Measurements from ENCODE around the gene LY86. TPM values are rescaled to one million over a fixed set of nuclear protein-coding genes. Genes with fewer than 3 reads are reported as not detected.

Gene LY86
- total RNA-seq, 1 donor from 2014 or later: not detected

GRCh38 chr6:6623553-6623952 lies 35.0 kb downstream of the LY86 start:
- DNase-seq (ENCODE audit: low read depth): no peak
- TF ChIP-seq, protein P1, sequence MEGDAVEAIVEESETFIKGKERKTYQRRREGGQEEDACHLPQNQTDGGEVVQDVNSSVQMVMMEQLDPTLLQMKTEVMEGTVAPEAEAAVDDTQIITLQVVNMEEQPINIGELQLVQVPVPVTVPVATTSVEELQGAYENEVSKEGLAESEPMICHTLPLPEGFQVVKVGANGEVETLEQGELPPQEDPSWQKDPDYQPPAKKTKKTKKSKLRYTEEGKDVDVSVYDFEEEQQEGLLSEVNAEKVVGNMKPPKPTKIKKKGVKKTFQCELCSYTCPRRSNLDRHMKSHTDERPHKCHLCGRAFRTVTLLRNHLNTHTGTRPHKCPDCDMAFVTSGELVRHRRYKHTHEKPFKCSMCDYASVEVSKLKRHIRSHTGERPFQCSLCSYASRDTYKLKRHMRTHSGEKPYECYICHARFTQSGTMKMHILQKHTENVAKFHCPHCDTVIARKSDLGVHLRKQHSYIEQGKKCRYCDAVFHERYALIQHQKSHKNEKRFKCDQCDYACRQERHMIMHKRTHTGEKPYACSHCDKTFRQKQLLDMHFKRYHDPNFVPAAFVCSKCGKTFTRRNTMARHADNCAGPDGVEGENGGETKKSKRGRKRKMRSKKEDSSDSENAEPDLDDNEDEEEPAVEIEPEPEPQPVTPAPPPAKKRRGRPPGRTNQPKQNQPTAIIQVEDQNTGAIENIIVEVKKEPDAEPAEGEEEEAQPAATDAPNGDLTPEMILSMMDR (IDR thresholded peaks at IDR 0.05; ENCODE audit: insufficient read depth, low read length, severe bottlenecking): no peak
- FAIRE-seq: peak; percentile 13
- Histone ChIP-seq H3K36me3 (ENCODE audit: control insufficient read depth, insufficient read depth, low read length) (no peaks in the 10 kb centered on the region), H3K27me3 (ENCODE audit: control insufficient read depth, insufficient read depth, low read length) (peaks cover 2% of the 10 kb centered on the region), H3K4me3 (ENCODE audit: low read depth, low read length) (no peak overlapping the region)

- no peaks in the 10 kb centered on the region for H3K36me3 ChIP-seq (ENCODE audit: control insufficient read depth, insufficient read depth, low read length)
- no peak for FAIRE-seq
- no peak for DNase-seq (ENCODE audit: low read depth)
- TF ChIP-seq, protein P1 (IDR thresholded peaks at IDR 0.05; ENCODE audit: insufficient read depth, low read length, severe bottlenecking): no peak
- peaks cover 3% of the 10 kb centered on the region for H3K27me3 ChIP-seq (ENCODE audit: control insufficient read depth, insufficient read depth, low read length)
- no peak overlapping the region for H3K4me3 ChIP-seq (ENCODE audit: low read depth, low read length)
Observed at GRCh38 chr6:6624269-6624990, 35.9 kb downstream of the LY86 start.

DNA sequence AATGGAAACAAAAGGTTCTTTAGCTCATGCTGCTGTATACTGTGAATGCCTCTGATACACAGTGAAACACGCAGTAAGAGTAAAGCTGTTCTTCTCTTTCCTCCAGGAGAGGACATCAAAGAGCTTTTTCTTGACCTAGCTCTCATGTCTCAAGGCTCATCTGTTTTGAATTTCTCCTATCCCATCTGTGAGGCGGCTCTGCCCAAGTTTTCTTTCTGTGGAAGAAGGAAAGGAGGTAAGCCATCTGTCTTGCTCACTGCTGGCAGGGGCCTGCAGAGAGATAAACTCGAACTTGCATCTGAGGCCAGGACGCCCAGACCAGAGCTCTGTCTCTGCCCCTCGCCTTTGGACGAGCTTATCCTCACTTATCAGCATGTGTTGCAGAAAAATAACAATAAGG lies 37.7 kb downstream of the LY86 start:
- peaks cover 6% of the 10 kb centered on the region for H3K27me3 ChIP-seq (ENCODE audit: control insufficient read depth, insufficient read depth, low read length)
- DNase-seq (ENCODE audit: low read depth) (no peak), FAIRE-seq (no peak)
- TF ChIP-seq, protein P1 (IDR thresholded peaks at IDR 0.05; ENCODE audit: insufficient read depth, low read length, severe bottlenecking): no peak
- H3K36me3 ChIP-seq (ENCODE audit: control insufficient read depth, insufficient read depth, low read length): no peaks in the 10 kb centered on the region
- H3K4me3 ChIP-seq (ENCODE audit: low read depth, low read length): no peak overlapping the region

GRCh38 chr6:6629402-6629801 lies 40.9 kb downstream of the LY86 start:
- Histone ChIP-seq H3K4me3 (ENCODE audit: low read depth, low read length) (no peak overlapping the region), H3K27me3 (ENCODE audit: control insufficient read depth, insufficient read depth, low read length) (peaks cover 6% of the 10 kb centered on the region), H3K36me3 (ENCODE audit: control insufficient read depth, insufficient read depth, low read length) (no peaks in the 10 kb centered on the region)
- DNase-seq (ENCODE audit: low read depth): no peak
- TF ChIP-seq, protein P1 (IDR thresholded peaks at IDR 0.05; ENCODE audit: insufficient read depth, low read length, severe bottlenecking): no peak
- FAIRE-seq: peak; percentile 23

DNA sequence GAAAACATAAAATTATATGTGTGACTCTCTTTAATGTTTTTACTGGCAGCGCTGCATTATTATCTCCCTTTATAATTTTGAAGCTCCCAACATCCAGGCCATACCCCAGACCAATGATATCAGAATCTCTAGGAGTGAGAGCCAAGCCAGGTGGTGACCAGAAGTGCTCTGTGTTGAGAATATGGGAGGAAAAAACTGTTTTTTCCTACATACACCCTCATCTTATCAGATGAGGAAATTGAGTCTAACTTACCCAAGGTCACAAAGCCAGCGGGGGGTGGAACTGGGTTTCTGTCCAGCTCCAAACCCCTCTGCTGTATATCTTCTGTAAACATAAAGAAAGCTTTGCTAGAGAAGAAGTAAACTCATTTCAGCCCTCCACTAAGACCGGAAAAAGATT lies 42.5 kb downstream of the LY86 start:
- H3K27me3 ChIP-seq (ENCODE audit: control insufficient read depth, insufficient read depth, low read length): peaks cover 6% of the 10 kb centered on the region
- no peak for FAIRE-seq

More for the DNA sequence above, 42.5 kb downstream of the LY86 start:
- TF ChIP-seq, protein P1 (IDR thresholded peaks at IDR 0.05; ENCODE audit: insufficient read depth, low read length, severe bottlenecking): no peak
- H3K36me3 ChIP-seq (ENCODE audit: control insufficient read depth, insufficient read depth, low read length): no peaks in the 10 kb centered on the region
- H3K4me3 ChIP-seq (ENCODE audit: low read depth, low read length): no peak overlapping the region
- DNase-seq (ENCODE audit: low read depth): no peak
